ENCODE measurements around the gene POTEB2.
"Not testable (repeated sequence)": the region's sequence is repeated elsewhere in the genome, so short reads cannot be mapped to it uniquely, and the experiment has no call there.

The POTEB2 gene

GRCh38 chr15:20866214-20866613, at the start of gene POTEB2:
POTEB2 (minus strand) TSS chr15:20866314; CDS start chr15:20866281, 33 bp downstream.
- not testable (repeated sequence) for H3K36me3 ChIP-seq (ENCODE audit: control insufficient read depth in 2 of 2, insufficient read depth in 2 of 2, low read length in 2 of 2); H3K4me1 ChIP-seq (ENCODE audit: control insufficient read depth in 2 of 2, insufficient read depth in 2 of 2, low read length in 2 of 2); H3K27me3 ChIP-seq (ENCODE audit: control insufficient read depth in 2 of 2, insufficient read depth in 2 of 2, low read length in 2 of 2); H3K9ac ChIP-seq (ENCODE audit: low read depth in 1 of 2, low read length in 2 of 2); H3K4me3 ChIP-seq (ENCODE audit: low read length in 2 of 2); H3K27ac ChIP-seq (ENCODE audit: low read depth in 2 of 2, low read length in 2 of 2); H3K9me3 ChIP-seq (ENCODE audit: control insufficient read depth in 2 of 2, low read length in 2 of 2)

- H3K4me3 ChIP-seq (ENCODE audit: low read length in 2 of 2); H3K36me3 ChIP-seq (ENCODE audit: control insufficient read depth in 2 of 2, insufficient read depth in 2 of 2, low read length in 2 of 2); H3K9me3 ChIP-seq (ENCODE audit: control insufficient read depth in 2 of 2, low read length in 2 of 2); H3K4me1 ChIP-seq (ENCODE audit: control insufficient read depth in 2 of 2, insufficient read depth in 2 of 2, low read length in 2 of 2); H3K9ac ChIP-seq (ENCODE audit: low read depth in 1 of 2, low read length in 2 of 2); H3K27ac ChIP-seq (ENCODE audit: low read depth in 2 of 2, low read length in 2 of 2); H3K27me3 ChIP-seq (ENCODE audit: control insufficient read depth in 2 of 2, insufficient read depth in 2 of 2, low read length in 2 of 2): not testable (repeated sequence)
These were observed 13.8 kb upstream of the POTEB2 start for GRCh38 chr15:20879916-20880315.

GRCh38 chr15:20878464-20878863, 12.3 kb upstream of the POTEB2 start:
- H3K27me3 ChIP-seq (ENCODE audit: control insufficient read depth in 2 of 2, insufficient read depth in 2 of 2, low read length in 2 of 2); H3K27ac ChIP-seq (ENCODE audit: low read depth in 2 of 2, low read length in 2 of 2); H3K9me3 ChIP-seq (ENCODE audit: control insufficient read depth in 2 of 2, low read length in 2 of 2); H3K36me3 ChIP-seq (ENCODE audit: control insufficient read depth in 2 of 2, insufficient read depth in 2 of 2, low read length in 2 of 2); H3K4me1 ChIP-seq (ENCODE audit: control insufficient read depth in 2 of 2, insufficient read depth in 2 of 2, low read length in 2 of 2); H3K4me3 ChIP-seq (ENCODE audit: low read length in 2 of 2); H3K9ac ChIP-seq (ENCODE audit: low read depth in 1 of 2, low read length in 2 of 2): not testable (repeated sequence)

- not testable (repeated sequence) for H3K27ac ChIP-seq (ENCODE audit: low read depth in 2 of 2, low read length in 2 of 2); H3K36me3 ChIP-seq (ENCODE audit: control insufficient read depth in 2 of 2, insufficient read depth in 2 of 2, low read length in 2 of 2); H3K9me3 ChIP-seq (ENCODE audit: control insufficient read depth in 2 of 2, low read length in 2 of 2); H3K4me3 ChIP-seq (ENCODE audit: low read length in 2 of 2); H3K27me3 ChIP-seq (ENCODE audit: control insufficient read depth in 2 of 2, insufficient read depth in 2 of 2, low read length in 2 of 2); H3K9ac ChIP-seq (ENCODE audit: low read depth in 1 of 2, low read length in 2 of 2); H3K4me1 ChIP-seq (ENCODE audit: control insufficient read depth in 2 of 2, insufficient read depth in 2 of 2, low read length in 2 of 2)
These were observed 11.7 kb upstream of the POTEB2 start for GRCh38 chr15:20877819-20878218.
